ENCODE results near the gene PRDM9.
"Not testable (repeated sequence)": the region's sequence is repeated elsewhere in the genome, so short reads cannot be mapped to it uniquely, and the experiment has no call there.

The PRDM9 gene

GRCh38 chr5:23473915-23474314, 33.5 kb upstream of the PRDM9 start:
- no peak overlapping the region for H3K4me3 ChIP-seq (ENCODE audit: low read depth, low read length)
- no peak for DNase-seq (ENCODE audit: low read depth)
- in situ Hi-C loops (cut with HindIII; ENCODE audit: low sequenced_read_pairs): no loop called here
- TF ChIP-seq CTCF (IDR thresholded peaks at IDR 0.05; ENCODE audit: low read depth, low read length, missing control alignments): no peak

DNA sequence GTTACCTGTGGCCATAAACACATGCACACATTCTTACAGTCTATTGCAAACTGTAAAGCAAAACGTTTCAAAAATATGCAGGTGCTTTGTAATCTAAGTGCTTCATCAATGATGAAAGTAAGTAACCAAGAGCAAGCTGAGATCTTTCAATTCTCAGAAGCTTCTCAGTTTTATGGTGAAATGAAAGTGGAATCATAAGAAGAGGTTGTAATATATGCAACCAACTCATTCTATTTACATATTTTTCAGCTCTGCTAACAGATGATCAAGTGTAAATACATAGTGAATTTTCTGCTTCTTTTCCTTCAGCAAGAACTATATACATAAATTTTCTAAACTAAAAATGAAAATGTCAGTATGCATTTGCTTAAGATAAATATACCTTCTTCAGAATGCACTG, 33.1 kb upstream of the PRDM9 start:
- in situ Hi-C loops (cut with HindIII; ENCODE audit: low sequenced_read_pairs): no loop called here
- no peak for TF ChIP-seq CTCF (IDR thresholded peaks at IDR 0.05; ENCODE audit: low read depth, low read length, missing control alignments)
- DNase-seq (ENCODE audit: low read depth): no peak
- H3K4me3 ChIP-seq (ENCODE audit: low read depth, low read length): no peak overlapping the region

- no peak for TF ChIP-seq CTCF (IDR thresholded peaks at IDR 0.05; ENCODE audit: low read depth, low read length, missing control alignments)
- no peak for DNase-seq (ENCODE audit: low read depth)
- no peak overlapping the region for H3K4me3 ChIP-seq (ENCODE audit: low read depth, low read length)
- in situ Hi-C loops (cut with HindIII; ENCODE audit: low sequenced_read_pairs): no loop called here
Observed at GRCh38 chr5:23476580-23476979, 30.8 kb upstream of the PRDM9 start.

GRCh38 chr5:23482642-23483041, 24.8 kb upstream of the PRDM9 start:
- in situ Hi-C loops (cut with HindIII; ENCODE audit: low sequenced_read_pairs): no loop called here
- H3K4me3 ChIP-seq (ENCODE audit: low read depth, low read length): no peak overlapping the region
- no peak for TF ChIP-seq CTCF (IDR thresholded peaks at IDR 0.05; ENCODE audit: low read depth, low read length, missing control alignments)
- DNase-seq (ENCODE audit: low read depth): no peak

DNA sequence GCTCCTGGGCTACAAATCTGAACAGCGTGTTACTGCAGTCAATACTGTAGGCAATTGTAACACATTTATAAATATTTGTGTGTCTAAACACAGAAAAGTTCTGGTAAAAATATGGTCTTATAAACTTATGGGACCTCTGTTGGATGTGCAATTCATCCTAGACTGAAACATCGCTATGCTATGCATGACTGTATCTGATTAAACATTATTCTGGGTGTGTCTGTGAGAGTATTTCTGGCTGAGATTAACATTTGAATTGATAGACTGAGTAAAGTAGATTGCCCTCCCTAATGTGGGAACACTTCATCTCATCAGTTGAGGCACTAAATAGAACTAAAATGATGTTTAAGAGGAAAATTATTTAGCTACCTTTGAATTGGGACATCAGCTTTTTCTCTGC, 24.3 kb upstream of the PRDM9 start:
- TF ChIP-seq CTCF (IDR thresholded peaks at IDR 0.05; ENCODE audit: low read depth, low read length, missing control alignments): no peak
- in situ Hi-C loops (cut with HindIII; ENCODE audit: low sequenced_read_pairs): no loop called here
- no peak overlapping the region for H3K4me3 ChIP-seq (ENCODE audit: low read depth, low read length)
- DNase-seq (ENCODE audit: low read depth): no peak

GRCh38 chr5:23484096-23484495, 23.3 kb upstream of the PRDM9 start:
- H3K4me3 ChIP-seq (ENCODE audit: low read depth, low read length): no peak overlapping the region
- in situ Hi-C loops (cut with HindIII; ENCODE audit: low sequenced_read_pairs): no loop called here
- TF ChIP-seq CTCF (IDR thresholded peaks at IDR 0.05; ENCODE audit: low read depth, low read length, missing control alignments): no peak
- DNase-seq (ENCODE audit: low read depth): no peak

- in situ Hi-C loops (cut with HindIII; ENCODE audit: low sequenced_read_pairs); H3K4me3 ChIP-seq (ENCODE audit: low read depth, low read length); DNase-seq (ENCODE audit: low read depth): not testable (repeated sequence)
Observed at GRCh38 chr5:23486227-23486626, 21.2 kb upstream of the PRDM9 start.
